ENCODE results near the gene HSF4.
A peak's percentile ranks its signal among the peaks of the same experiment; 100 is the strongest.

HSF4 gene

DNA sequence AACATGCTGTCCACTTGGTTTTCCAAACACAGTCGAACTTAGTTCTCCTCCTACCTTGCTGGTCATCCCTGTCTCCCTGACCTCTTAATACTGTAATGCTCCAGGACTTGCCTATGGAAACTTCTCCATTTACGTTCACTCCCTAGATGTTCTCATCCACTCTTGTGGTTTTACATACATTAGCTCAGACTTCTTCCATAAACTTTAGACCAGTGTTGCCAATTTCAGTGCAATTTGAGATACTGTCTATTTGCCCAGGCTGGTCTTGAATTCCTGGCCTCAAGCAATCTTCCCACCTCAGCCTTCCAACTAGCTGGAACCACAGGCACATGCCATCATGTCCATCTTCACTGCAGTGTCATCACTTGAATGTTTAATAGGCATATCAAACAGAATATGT, 17.7 kb downstream of the HSF4 start:
- DNase-seq (ENCODE audit: low read depth), result no peak
- TF ChIP-seq, protein P1, sequence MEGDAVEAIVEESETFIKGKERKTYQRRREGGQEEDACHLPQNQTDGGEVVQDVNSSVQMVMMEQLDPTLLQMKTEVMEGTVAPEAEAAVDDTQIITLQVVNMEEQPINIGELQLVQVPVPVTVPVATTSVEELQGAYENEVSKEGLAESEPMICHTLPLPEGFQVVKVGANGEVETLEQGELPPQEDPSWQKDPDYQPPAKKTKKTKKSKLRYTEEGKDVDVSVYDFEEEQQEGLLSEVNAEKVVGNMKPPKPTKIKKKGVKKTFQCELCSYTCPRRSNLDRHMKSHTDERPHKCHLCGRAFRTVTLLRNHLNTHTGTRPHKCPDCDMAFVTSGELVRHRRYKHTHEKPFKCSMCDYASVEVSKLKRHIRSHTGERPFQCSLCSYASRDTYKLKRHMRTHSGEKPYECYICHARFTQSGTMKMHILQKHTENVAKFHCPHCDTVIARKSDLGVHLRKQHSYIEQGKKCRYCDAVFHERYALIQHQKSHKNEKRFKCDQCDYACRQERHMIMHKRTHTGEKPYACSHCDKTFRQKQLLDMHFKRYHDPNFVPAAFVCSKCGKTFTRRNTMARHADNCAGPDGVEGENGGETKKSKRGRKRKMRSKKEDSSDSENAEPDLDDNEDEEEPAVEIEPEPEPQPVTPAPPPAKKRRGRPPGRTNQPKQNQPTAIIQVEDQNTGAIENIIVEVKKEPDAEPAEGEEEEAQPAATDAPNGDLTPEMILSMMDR (IDR thresholded peaks at IDR 0.05; ENCODE audit: insufficient read depth, low read depth, low read length, missing control alignments), result no peak
- H3K4me3 ChIP-seq (ENCODE audit: low read depth, low read length), result no peak overlapping the region

DNA sequence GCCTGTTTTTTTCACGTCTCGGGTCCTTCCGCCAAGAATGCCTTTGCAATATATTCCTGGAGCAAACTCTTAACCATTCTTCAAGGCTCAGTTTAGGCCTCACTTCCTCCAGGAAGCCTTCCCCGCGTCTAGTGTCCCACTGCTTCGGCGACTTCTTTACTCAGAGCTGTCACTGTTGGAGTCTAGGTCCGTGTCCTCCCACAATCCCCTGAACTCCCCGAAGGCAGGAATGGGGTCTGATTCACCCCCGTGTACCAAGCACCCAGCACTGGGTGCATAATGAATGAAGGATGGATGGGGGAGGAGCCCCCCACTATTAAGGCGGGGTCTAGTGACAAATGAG, 18.7 kb downstream of the HSF4 start:
- DNase-seq (ENCODE audit: low read depth), result no peak
- TF ChIP-seq, protein P1 (IDR thresholded peaks at IDR 0.05; ENCODE audit: insufficient read depth, low read depth, low read length, missing control alignments), result no peak
- H3K4me3 ChIP-seq (ENCODE audit: low read depth, low read length), result peak overlapping the region; percentile 75

DNA sequence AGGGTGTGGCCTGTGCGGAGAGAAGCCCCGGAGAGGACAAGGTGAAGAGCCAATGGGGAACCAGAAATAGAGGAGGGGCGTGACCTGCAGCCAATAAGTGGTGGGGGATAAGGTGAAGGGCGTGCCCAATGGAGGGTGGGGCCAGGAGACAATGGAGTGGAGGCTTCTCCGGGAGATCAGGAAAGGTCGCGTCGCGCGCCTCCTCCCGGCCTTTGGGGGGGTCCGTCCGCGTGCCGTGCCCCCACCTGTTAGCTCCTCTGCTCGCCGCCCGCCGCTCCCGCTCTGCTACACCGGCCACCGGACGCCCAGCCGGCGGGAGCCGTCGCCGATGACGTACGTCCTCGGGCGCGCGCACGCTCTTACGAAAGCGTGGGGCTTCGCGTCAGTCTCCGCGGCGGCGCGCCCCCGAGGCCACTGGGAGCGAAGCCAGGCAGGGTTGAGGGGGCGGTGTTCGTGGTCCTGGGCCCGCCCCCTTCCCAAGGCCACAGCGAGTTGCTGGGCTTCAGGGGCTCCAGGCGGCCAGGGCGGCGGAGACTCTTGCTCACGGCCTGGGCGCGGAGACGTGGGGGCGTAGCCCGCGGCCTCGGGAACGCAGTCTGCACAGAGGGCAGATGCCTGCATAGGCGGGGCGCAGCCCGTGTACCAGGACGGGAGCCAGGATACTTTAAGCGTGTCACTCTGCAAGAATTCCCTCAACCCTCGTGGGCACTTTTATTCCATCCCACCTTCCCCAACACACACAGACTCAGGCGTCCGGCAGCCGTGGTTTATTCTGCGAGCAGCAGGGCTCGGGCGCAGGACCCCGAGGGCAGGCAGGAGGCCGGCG, 19.3 kb downstream of the HSF4 start, which contains the start of gene MATCAP1:
TSS of gene MATCAP1 (minus strand) at position 337 of the 826 bp plus-strand sequence. CDS start 3,353 bp downstream, outside the sequence.
- DNase-seq (ENCODE audit: low read depth), result peak; percentile 97
- peak within 1 kb of the TSS; percentile 75 for H3K4me3 ChIP-seq (ENCODE audit: low read depth, low read length)
- TF ChIP-seq, protein P1 (IDR thresholded peaks at IDR 0.05; ENCODE audit: insufficient read depth, low read depth, low read length, missing control alignments), result no peak

GRCh38 chr16:67184453-67184994, 20.0 kb downstream of the HSF4 start:
- H3K4me3 ChIP-seq (ENCODE audit: low read depth, low read length), result peak overlapping the region; percentile 75
- TF ChIP-seq, protein P1 (IDR thresholded peaks at IDR 0.05; ENCODE audit: insufficient read depth, low read depth, low read length, missing control alignments), result no peak
- DNase-seq (ENCODE audit: low read depth), result no peak

DNA sequence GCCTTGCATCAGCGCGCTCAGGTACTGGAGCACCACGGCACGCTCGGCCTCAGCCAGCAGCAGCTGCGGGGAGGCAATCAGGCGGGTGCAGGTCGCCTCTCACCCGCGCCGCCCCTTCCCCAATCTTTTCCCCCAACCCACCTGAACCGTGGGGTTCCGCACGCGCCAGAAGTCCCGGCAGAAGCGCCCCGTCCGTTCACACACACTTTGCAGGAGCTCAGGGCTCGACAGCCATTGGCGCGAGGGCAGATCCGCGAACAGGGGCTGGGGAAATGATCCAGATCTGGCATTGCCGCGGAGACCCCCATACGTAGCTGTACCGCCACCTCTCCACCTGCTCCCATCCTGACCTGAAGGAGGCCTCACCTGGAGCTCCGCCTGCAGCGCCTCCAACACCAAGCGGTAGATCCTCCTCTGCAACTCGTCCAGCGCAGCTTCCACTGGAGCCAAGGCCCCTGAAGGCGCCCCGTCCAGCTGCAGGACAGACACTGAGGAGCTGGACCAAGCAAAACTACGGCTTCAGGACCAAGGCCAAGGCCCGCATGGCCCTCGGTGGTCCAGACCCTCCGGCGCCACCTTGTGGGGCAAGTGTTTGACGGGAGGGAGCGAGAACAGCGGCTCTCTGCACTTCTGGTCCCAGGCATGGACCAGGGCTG, 20.6 kb downstream of the HSF4 start:
- no peak overlapping the region for H3K4me3 ChIP-seq (ENCODE audit: low read depth, low read length)
- DNase-seq (ENCODE audit: low read depth), result peak; percentile 86
- TF ChIP-seq, protein P1 (IDR thresholded peaks at IDR 0.05; ENCODE audit: insufficient read depth, low read depth, low read length, missing control alignments), result peak; percentile 86

DNA sequence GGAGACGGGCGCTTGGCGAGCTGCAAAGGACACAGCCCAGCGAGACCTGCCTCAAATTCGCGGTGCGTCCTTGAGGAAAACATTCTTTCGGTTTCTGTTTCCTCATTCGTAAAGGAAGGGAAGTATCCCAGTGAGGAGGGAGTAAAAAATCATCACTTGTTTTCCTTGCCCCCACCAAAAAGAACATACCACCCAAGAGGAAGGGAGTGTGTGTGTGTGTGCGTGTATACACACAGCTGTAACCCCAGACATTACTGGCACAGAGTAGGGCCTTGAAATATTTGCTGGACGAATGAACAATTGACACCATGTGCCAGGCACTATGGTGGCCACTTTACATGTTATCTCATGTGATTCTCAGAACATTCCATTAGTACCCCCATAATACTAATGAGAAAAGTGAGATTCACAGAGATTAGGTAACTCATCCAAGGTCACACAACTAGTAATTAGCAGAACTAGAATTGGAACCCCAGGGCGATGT, 21.1 kb downstream of the HSF4 start:
- H3K4me3 ChIP-seq (ENCODE audit: low read depth, low read length), result no peak overlapping the region
- no peak for DNase-seq (ENCODE audit: low read depth)
- TF ChIP-seq, protein P1 (IDR thresholded peaks at IDR 0.05; ENCODE audit: insufficient read depth, low read depth, low read length, missing control alignments), result no peak
